ENCODE measurements around the gene TATDN2.

DNA sequence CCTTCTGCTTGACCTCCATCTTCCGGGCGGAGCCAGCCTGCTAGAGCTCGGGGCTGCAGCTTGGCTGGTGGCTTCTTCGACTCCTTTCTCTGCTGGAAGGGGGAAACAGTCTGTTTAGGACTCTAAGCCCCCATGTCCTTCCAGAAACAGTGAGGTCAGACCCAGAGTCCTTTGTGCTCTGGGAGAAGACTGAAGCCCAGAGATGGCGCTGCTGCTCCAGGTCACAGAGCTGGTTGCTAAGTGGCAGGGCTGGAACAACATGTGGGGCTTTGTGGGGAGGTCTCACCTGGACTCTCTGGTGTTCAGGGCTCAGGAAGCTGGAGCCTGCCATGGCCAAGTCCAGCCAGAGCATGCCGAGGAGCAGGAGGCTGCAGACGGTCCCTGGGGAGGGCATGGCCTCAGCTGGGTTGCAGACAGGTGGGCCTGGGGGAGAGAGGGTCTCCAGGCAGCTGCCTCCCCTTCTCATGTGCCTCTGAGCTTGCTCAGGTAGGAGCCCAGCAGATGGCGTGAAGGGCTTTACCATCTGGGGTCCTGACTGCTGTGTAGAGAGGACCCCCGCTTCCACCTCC, 41.6 kb downstream of the TATDN2 start:
- TF ChIP-seq CTCF (IDR thresholded peaks at IDR 0.05; ENCODE audit: low read depth, low read length) (peak; percentile 3), POLR2A (IDR thresholded peaks at IDR 0.05; ENCODE audit: extremely low read depth, insufficient read length) (no peak), MAX (IDR thresholded peaks at IDR 0.05; ENCODE audit: low read depth, low read length) (no peak), MYC (IDR thresholded peaks at IDR 0.05; ENCODE audit: low read depth, low read length) (no peak)

Data from NB4 (cell line).